Ishikawa (cell line): Measurements from ENCODE around the gene MRPL34.

Experiments used
- CEBPB ChIP-seq: IDR thresholded peaks from 2 replicates; pipeline ENCODE4 v1.6.1; 2012
- CREB1 ChIP-seq: IDR thresholded peaks from 2 replicates; pipeline ENCODE4 v1.6.1; 2012; ENCODE audit warnings: low read depth
- EGR1 ChIP-seq: IDR thresholded peaks from 2 replicates; pipeline ENCODE4 v1.6.1; 2012
- EP300 ChIP-seq: IDR thresholded peaks from 2 replicates; pipeline ENCODE4 v1.6.1; 2012; ENCODE audit warnings: borderline replicate concordance
- FOXM1 ChIP-seq: IDR thresholded peaks from 2 replicates; pipeline ENCODE4 v1.6.1; 2012; ENCODE audit warnings: low read depth, borderline replicate concordance
- MAX ChIP-seq: IDR thresholded peaks from 2 replicates; pipeline ENCODE4 v1.6.1; 2012
- NFIC ChIP-seq: IDR thresholded peaks from 2 replicates; pipeline ENCODE4 v1.6.1; 2012
- RAD21 ChIP-seq: IDR thresholded peaks from 2 replicates; pipeline ENCODE4 v1.6.1; 2012; ENCODE audit warnings: low read depth
- REST ChIP-seq: IDR thresholded peaks from 2 replicates; pipeline ENCODE4 v1.6.1; 2012; ENCODE audit warnings: low read depth, mild to moderate bottlenecking
- TAF1 ChIP-seq: IDR thresholded peaks from 2 replicates; pipeline ENCODE4 v1.6.1; 2012; ENCODE audit warnings: low read depth, mild to moderate bottlenecking
- TCF12 ChIP-seq: IDR thresholded peaks from 2 replicates; pipeline ENCODE4 v1.6.1; 2012; ENCODE audit warnings: low read depth
- TEAD4 ChIP-seq: IDR thresholded peaks from 2 replicates; pipeline ENCODE4 v1.6.1; 2012
- USF1 ChIP-seq: IDR thresholded peaks from 2 replicates; pipeline ENCODE4 v1.6.1; 2012
- YY1 ChIP-seq: IDR thresholded peaks from 2 replicates; pipeline ENCODE4 v1.6.1; 2012; ENCODE audit warnings: low read depth
- ZBTB7A ChIP-seq: IDR thresholded peaks from 2 replicates; pipeline ENCODE4 v1.6.1; 2012; ENCODE audit warnings: low read depth

MRPL34 gene

GRCh38 chr19:17333611-17334413, 28.1 kb downstream of the MRPL34 start:
- TF ChIP-seq REST (no peak), ZBTB7A (0 out of 2 replicates have a peak, but pooled peaks have one; percentile 67)

GRCh38 chr19:17334414-17335409, 29.0 kb downstream of the MRPL34 start, which contains the start of gene ANO8:
ANO8 (minus strand) TSS chr19:17334855; CDS start chr19:17334670, 185 bp downstream.
- TF ChIP-seq REST: no peak
- no peak for TF ChIP-seq EP300
- TF ChIP-seq CEBPB: no peak
- TF ChIP-seq RAD21: no peak
- peak; percentile 66 for TF ChIP-seq MAX
- no peak; the same call in 1 of the 2 replicates for TF ChIP-seq NFIC
- TF ChIP-seq ZBTB7A: no peak
- TF ChIP-seq TCF12: no peak; the same call in 1 of the 2 replicates
- TF ChIP-seq TAF1: peak; percentile 32; the same call in 1 of the 2 replicates
- peak; percentile 72 for TF ChIP-seq YY1
- TF ChIP-seq CREB1: peak; percentile 60
- TF ChIP-seq EGR1: 0 out of 2 replicates have a peak, but pooled peaks have one; percentile 24
- peak; percentile 68 for TF ChIP-seq TEAD4
- TF ChIP-seq USF1: no peak

GRCh38 chr19:17335575-17335974, 29.9 kb downstream of the MRPL34 start:
- 0 out of 2 replicates have a peak, but pooled peaks have one; percentile 28 for TF ChIP-seq NFIC
- no peak for TF ChIP-seq EGR1

GRCh38 chr19:17336872-17337674, 31.4 kb downstream of the MRPL34 start, which contains the start of gene GTPBP3:
GTPBP3 (plus strand) TSS chr19:17337553; CDS start chr19:17337612, 59 bp downstream.
- TF ChIP-seq YY1: peak; percentile 88
- no peak for TF ChIP-seq NFIC
- TF ChIP-seq CEBPB: no peak
- peak; percentile 89 for TF ChIP-seq MAX
- TF ChIP-seq RAD21: no peak
- peak; percentile 27; the same call in 1 of the 2 replicates for TF ChIP-seq USF1
- TF ChIP-seq CREB1: peak; percentile 17; the same call in 1 of the 2 replicates
- TF ChIP-seq FOXM1: no peak
- peak; percentile 41; the same call in 1 of the 2 replicates for TF ChIP-seq TCF12
- peak; percentile 67 for TF ChIP-seq TEAD4
- no peak for TF ChIP-seq EGR1
- no peak for TF ChIP-seq REST
- TF ChIP-seq EP300: no peak
- peak; percentile 36; the same call in 1 of the 2 replicates for TF ChIP-seq ZBTB7A
- TF ChIP-seq TAF1: peak; percentile 54; the same call in 1 of the 2 replicates
